HG02610 (cell line): ENCODE measurements around the gene SHQ1.
"Not testable (repeated sequence)": the region's sequence is repeated elsewhere in the genome, so short reads cannot be mapped to it uniquely, and the experiment has no call there.

Experiments used
- ATAC-seq: cut with Tn5 transposase; IDR thresholded peaks from one replicate; pipeline ENCODE4 v1.9.1; 2021; ENCODE audit warnings: mild to moderate bottlenecking, moderate library complexity; ENCODE audit not compliant: unreplicated experiment

The SHQ1 gene

GRCh38 chr3:72754582-72754981 lies 93.7 kb downstream of the SHQ1 start:
- ATAC-seq, result no peak

- ATAC-seq, result no peak
Observed at GRCh38 chr3:72753495-72753894, 94.8 kb downstream of the SHQ1 start.

DNA sequence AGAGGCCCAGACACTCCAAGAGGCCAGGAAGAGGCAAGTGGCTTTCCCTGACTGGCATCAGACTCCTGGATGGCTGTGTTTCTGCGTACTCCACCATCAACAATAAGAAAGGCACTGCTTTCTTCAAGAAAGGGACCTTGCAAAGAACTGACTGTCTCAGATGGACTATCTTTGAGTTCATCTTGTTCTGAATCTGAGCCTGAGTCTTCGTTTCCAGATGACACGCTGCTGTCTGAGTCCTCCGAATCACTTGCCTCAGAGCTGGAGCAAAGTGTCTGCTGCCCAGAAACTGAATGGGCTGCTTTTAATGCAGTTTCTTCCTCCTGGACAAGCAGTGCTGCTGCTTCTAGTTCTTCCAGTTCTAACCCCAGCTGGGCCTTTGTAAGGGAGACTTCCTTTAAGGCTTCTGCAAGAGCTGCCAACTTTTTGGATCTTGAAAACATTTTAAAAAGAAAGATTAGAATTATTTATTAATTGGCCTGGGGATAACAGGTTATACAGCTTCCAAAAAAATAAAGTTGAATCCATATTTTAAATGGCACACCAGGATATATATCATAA lies 97.8 kb downstream of the SHQ1 start:
- no peak for ATAC-seq

GRCh38 chr3:72748659-72749058 lies 99.6 kb downstream of the SHQ1 start:
- ATAC-seq, result no peak

GRCh38 chr3:72746430-72747411 lies 101.5 kb downstream of the SHQ1 start:
- ATAC-seq, result no peak

GRCh38 chr3:72745146-72745999 lies 102.9 kb downstream of the SHQ1 start:
- no peak for ATAC-seq

GRCh38 chr3:72744330-72744729 lies 103.9 kb downstream of the SHQ1 start:
- ATAC-seq, result no peak

- no peak for ATAC-seq
Observed at GRCh38 chr3:72739531-72740466, 108.4 kb downstream of the SHQ1 start.

DNA sequence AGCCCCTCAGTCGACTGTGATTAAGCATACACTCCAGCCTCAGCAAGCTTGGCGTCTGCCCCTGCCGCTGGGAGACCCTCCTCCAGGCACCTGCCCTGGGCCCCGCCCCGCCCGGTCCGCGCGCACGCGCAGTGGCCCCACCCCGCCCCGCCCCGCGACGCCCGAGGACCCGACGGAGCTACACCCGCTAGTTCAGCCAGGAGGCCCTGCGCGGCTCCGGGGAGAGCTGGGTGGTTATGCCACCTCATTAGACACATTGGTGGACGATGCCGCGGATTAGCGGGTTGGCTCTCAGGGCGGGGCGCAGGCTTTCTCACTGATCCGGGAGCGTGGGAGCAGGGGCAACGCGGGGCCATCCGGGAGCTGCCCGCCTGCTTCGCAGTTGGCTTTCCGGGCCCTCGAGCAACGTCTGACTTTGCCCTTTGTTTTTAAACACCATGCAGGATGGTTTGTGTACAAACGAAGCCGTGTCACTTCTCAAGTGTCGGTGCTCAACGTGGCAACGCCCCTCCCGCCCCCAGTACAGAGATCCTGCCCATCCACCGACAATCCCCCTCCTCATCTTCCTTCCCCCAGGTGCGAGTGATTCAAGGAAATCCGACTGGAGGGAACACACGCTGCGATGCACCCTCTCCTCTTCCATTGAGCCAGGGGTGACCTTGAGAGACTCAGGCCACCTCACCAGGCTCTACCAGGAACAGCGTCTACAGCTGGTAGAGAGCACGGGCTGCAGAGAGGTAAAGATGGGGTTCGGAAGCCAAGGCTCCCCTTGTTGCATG lies 109.3 kb downstream of the SHQ1 start:
- ATAC-seq, result no peak

DNA sequence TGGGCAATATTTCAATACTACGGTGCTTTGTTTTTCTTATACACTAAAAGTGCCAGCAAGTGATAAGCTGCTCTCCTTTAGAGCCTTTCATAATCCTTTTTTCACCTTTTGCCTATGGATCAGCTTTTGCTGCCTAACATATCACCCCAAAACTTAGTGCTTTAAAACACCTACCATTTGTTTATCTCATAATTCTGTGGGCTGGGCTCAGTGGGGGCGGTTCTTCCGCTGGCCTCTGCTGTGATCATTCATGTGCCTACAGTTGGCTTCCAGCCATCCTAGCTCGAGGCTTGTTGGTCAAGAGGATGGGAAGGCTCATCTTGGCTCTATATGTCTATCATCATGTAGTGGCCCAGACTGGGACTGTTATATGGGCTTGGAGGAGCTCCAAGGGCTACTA lies 113.2 kb downstream of the SHQ1 start:
- not testable (repeated sequence) for ATAC-seq

- no peak for ATAC-seq
Observed at GRCh38 chr3:72733676-72734075, 114.6 kb downstream of the SHQ1 start.

GRCh38 chr3:72732666-72733345 lies 115.4 kb downstream of the SHQ1 start:
- not testable (repeated sequence) for ATAC-seq

DNA sequence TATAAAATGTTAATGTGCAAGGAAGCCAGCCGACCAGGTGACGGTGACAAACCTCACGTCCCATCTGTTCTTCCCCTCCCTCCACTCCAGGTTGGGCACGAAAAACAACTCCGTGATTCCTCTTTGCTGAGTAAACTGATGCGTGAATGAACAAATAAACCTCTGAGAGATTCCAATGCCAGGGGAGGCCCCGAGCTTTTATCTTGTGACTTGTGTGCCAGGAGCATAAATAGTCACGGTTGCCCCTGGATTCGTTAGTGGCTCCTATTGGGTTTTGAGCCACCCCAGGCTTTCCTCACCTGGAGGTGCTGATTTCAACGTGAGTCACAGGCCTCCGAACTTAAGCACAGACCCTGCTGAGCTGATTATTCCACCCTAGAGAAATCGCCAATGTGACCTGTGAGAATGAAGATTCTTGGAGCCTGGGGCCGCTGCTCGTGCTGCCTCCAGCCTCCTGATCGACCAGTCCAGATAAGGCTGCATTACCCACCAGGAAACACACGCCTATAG lies 119.2 kb downstream of the SHQ1 start:
- no peak for ATAC-seq

- ATAC-seq, result no peak
Observed at GRCh38 chr3:72728329-72728889, 119.8 kb downstream of the SHQ1 start.

- ATAC-seq, result no peak
Observed at GRCh38 chr3:72727726-72728125, 120.5 kb downstream of the SHQ1 start.

- no peak for ATAC-seq
Observed at GRCh38 chr3:72727172-72727571, 121.1 kb downstream of the SHQ1 start.

- no peak for ATAC-seq
Observed at GRCh38 chr3:72725229-72725628, 123.0 kb downstream of the SHQ1 start.

GRCh38 chr3:72724070-72724469 lies 124.2 kb downstream of the SHQ1 start:
- no peak for ATAC-seq
